Measurements from ENCODE around the gene TMEM164. TPM values are rescaled to one million over a fixed set of nuclear protein-coding genes. Genes with fewer than 3 reads are reported as not detected.

The TMEM164 gene
- polyA plus RNA-seq, 1 donor: 44.6 TPM

DNA sequence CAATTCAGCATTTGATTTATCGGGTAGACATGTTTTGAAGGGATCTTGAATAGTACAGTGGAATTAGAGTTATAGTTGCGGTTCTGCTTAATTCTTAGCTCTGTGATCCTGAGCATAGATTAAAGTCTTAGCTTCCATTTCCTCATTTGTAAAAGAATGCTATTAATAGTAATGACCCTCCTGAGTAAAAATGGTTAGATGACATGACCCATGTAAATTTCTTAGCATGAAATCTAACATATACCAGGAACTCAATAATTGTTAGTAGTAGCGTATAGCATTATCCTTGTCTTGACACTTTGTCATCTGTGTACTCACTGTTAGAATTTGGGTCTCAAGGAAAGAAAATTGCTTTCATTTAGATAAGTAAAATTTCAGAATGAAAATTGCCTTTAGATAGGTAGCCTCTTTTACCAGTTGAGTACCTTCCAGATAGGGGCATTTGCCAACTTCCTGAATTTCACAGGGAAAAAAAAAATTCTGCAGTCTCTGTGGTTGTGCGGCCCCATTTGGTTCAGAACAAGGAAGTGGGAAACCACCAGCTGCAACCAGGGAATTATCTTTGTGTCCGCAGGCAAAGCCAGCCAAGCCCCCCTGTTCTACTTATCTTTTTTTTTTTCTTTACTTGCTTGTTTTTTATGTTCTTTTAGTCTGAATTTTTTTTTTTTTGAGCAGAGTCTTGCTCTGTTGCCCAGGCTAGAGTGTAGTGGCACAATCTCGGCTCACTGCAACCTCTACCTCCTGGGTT, 86.9 kb downstream of the TMEM164 start:
- no peaks in the 10 kb centered on the region for H3K9me3 ChIP-seq (ENCODE audit: control insufficient read depth, low read depth, low read length)
- no peak overlapping the region for H3K4me3 ChIP-seq (ENCODE audit: low read length)
- H3K27ac ChIP-seq (ENCODE audit: low read length): no peak overlapping the region
- no peaks in the 10 kb centered on the region for H3K36me3 ChIP-seq (ENCODE audit: control insufficient read depth, insufficient read depth, low read length)
- H3K4me1 ChIP-seq (ENCODE audit: control insufficient read depth, insufficient read depth, low read length): peaks cover 8% of the 10 kb centered on the region
- H3K27me3 ChIP-seq (ENCODE audit: control insufficient read depth, insufficient read depth, low read length): no peaks in the 10 kb centered on the region
- 88% methylated on average over 1 of the region's 6 CpGs for WGBS (ENCODE audit: insufficient coverage, low lambda C conversion rate)
- no peak for DNase-seq

GRCh38 chrX:110097920-110098319, 95.0 kb downstream of the TMEM164 start:
- Histone ChIP-seq H3K27ac (ENCODE audit: low read length) (no peak overlapping the region), H3K27me3 (ENCODE audit: control insufficient read depth, insufficient read depth, low read length) (no peaks in the 10 kb centered on the region), H3K4me1 (ENCODE audit: control insufficient read depth, insufficient read depth, low read length) (no peaks in the 10 kb centered on the region), H3K9me3 (ENCODE audit: control insufficient read depth, low read depth, low read length) (no peaks in the 10 kb centered on the region), H3K4me3 (ENCODE audit: low read length) (no peak overlapping the region), H3K36me3 (ENCODE audit: control insufficient read depth, insufficient read depth, low read length) (no peaks in the 10 kb centered on the region)
- no peak for DNase-seq

DNA sequence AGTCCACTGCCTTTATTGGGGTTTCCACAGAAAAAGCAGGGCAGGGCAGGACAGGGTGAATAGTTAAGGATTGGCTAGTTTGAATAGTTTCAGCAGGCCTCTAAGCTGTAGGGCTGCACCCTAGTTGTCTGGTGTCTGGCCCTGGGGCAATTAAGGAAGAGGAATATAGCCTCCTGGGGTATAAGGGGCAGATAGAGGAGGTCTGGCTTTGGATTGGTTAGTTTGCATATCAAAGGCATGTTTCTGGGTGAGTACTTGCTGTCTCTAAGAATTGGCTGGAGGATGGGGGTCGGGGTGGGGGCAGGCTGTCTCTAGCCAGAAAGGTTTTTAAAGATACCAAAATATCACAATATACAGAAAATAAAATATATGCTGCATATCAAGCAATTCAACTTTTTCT, 100.4 kb downstream of the TMEM164 start:
- no peaks in the 10 kb centered on the region for H3K9me3 ChIP-seq (ENCODE audit: control insufficient read depth, low read depth, low read length)
- WGBS (ENCODE audit: insufficient coverage, low lambda C conversion rate): no CpG with 5 or more reads among the region's 1 CpG
- no peaks in the 10 kb centered on the region for H3K27me3 ChIP-seq (ENCODE audit: control insufficient read depth, insufficient read depth, low read length)
- no peak overlapping the region for H3K27ac ChIP-seq (ENCODE audit: low read length)
- no peaks in the 10 kb centered on the region for H3K4me1 ChIP-seq (ENCODE audit: control insufficient read depth, insufficient read depth, low read length)
- no peaks in the 10 kb centered on the region for H3K36me3 ChIP-seq (ENCODE audit: control insufficient read depth, insufficient read depth, low read length)
- H3K4me3 ChIP-seq (ENCODE audit: low read length): no peak overlapping the region
- DNase-seq: no peak

GRCh38 chrX:110104078-110104477, 101.2 kb downstream of the TMEM164 start:
- Histone ChIP-seq H3K36me3 (ENCODE audit: control insufficient read depth, insufficient read depth, low read length) (peaks cover 3% of the 10 kb centered on the region), H3K4me1 (ENCODE audit: control insufficient read depth, insufficient read depth, low read length) (no peaks in the 10 kb centered on the region), H3K27me3 (ENCODE audit: control insufficient read depth, insufficient read depth, low read length) (no peaks in the 10 kb centered on the region), H3K27ac (ENCODE audit: low read length) (no peak overlapping the region), H3K9me3 (ENCODE audit: control insufficient read depth, low read depth, low read length) (no peaks in the 10 kb centered on the region), H3K4me3 (ENCODE audit: low read length) (no peak overlapping the region)
- no CpG with 5 or more reads among the region's 3 CpGs for WGBS (ENCODE audit: insufficient coverage, low lambda C conversion rate)
- DNase-seq: no peak

DNA sequence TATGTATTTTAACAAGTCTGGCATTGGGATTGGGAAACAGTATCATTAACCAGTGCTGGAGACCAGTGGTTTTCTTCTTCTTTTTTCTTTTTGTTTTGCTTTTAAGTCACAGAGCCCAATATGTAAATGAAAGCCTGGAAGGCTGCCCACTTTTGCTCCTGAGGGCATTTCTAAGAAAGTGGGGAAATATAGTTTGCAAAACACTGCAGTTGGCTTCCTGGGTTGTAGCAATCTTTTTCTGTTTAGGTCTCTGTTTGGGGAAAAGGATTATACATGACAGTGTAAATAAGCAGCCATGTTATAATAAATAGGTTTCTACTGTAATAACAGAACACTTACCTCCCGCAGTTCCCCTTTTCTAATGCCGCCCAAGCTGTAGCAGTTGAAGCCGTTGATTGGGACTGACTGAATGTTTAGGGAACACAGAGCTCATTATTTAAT, 105.5 kb downstream of the TMEM164 start:
- DNase-seq: no peak
- H3K36me3 ChIP-seq (ENCODE audit: control insufficient read depth, insufficient read depth, low read length): peaks cover 22% of the 10 kb centered on the region
- H3K4me3 ChIP-seq (ENCODE audit: low read length): no peak overlapping the region
- H3K4me1 ChIP-seq (ENCODE audit: control insufficient read depth, insufficient read depth, low read length): no peaks in the 10 kb centered on the region
- no peaks in the 10 kb centered on the region for H3K27me3 ChIP-seq (ENCODE audit: control insufficient read depth, insufficient read depth, low read length)
- H3K9me3 ChIP-seq (ENCODE audit: control insufficient read depth, low read depth, low read length): no peaks in the 10 kb centered on the region
- no CpG with 5 or more reads among the region's 3 CpGs for WGBS (ENCODE audit: insufficient coverage, low lambda C conversion rate)
- no peak overlapping the region for H3K27ac ChIP-seq (ENCODE audit: low read length)

GRCh38 chrX:110114260-110114776, 111.4 kb downstream of the TMEM164 start:
- Histone ChIP-seq H3K4me1 (ENCODE audit: control insufficient read depth, insufficient read depth, low read length) (no peaks in the 10 kb centered on the region), H3K9me3 (ENCODE audit: control insufficient read depth, low read depth, low read length) (no peaks in the 10 kb centered on the region), H3K36me3 (ENCODE audit: control insufficient read depth, insufficient read depth, low read length) (peaks cover 21% of the 10 kb centered on the region), H3K27ac (ENCODE audit: low read length) (no peak overlapping the region), H3K27me3 (ENCODE audit: control insufficient read depth, insufficient read depth, low read length) (no peaks in the 10 kb centered on the region), H3K4me3 (ENCODE audit: low read length) (no peak overlapping the region)
- WGBS (ENCODE audit: insufficient coverage, low lambda C conversion rate): no CpG with 5 or more reads among the region's 4 CpGs
- DNase-seq: no peak

- no peaks in the 10 kb centered on the region for H3K27me3 ChIP-seq (ENCODE audit: control insufficient read depth, insufficient read depth, low read length)
- no peaks in the 10 kb centered on the region for H3K9me3 ChIP-seq (ENCODE audit: control insufficient read depth, low read depth, low read length)
- peaks cover 8% of the 10 kb centered on the region for H3K36me3 ChIP-seq (ENCODE audit: control insufficient read depth, insufficient read depth, low read length)
- H3K4me3 ChIP-seq (ENCODE audit: low read length): no peak overlapping the region
- WGBS (ENCODE audit: insufficient coverage, low lambda C conversion rate): no CpG with 5 or more reads among the region's 4 CpGs
- H3K27ac ChIP-seq (ENCODE audit: low read length): peak overlapping the region; percentile 59
- peak; percentile 33 to 72 for DNase-seq
- peaks cover 4% of the 10 kb centered on the region for H3K4me1 ChIP-seq (ENCODE audit: control insufficient read depth, insufficient read depth, low read length)
Observed at GRCh38 chrX:110116066-110116980, 113.4 kb downstream of the TMEM164 start.

- Histone ChIP-seq H3K4me3 (ENCODE audit: low read length) (no peak overlapping the region), H3K27ac (ENCODE audit: low read length) (no peak overlapping the region)
- 83% methylated on average over 1 of the region's 4 CpGs for WGBS (ENCODE audit: insufficient coverage, low lambda C conversion rate)
Observed at GRCh38 chrX:110118530-110118929, 115.6 kb downstream of the TMEM164 start.

DNA sequence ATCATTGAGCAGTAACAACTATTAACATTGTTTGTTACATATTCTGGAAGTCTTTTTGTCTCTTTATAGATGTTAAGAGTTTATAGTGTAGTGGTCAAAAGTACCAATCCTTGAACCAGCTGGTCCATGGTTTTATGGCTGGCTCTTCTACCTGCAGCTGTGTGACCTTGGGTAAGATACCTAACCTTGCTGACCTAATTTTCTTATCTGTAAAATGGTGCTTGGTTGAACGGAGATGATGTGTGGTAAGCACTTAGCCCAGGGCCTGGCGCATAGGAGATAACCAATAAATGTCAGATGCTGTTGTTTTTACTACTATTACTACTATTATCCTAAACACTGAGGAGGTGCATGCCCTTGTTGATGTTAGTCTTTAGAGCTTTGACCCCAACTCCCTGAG, 116.6 kb downstream of the TMEM164 start:
- Histone ChIP-seq H3K9me3 (ENCODE audit: control insufficient read depth, low read depth, low read length) (no peaks in the 10 kb centered on the region), H3K4me1 (ENCODE audit: control insufficient read depth, insufficient read depth, low read length) (peaks cover 4% of the 10 kb centered on the region), H3K4me3 (ENCODE audit: low read length) (no peak overlapping the region), H3K27me3 (ENCODE audit: control insufficient read depth, insufficient read depth, low read length) (no peaks in the 10 kb centered on the region), H3K27ac (ENCODE audit: low read length) (peak overlapping the region; percentile 48), H3K36me3 (ENCODE audit: control insufficient read depth, insufficient read depth, low read length) (no peaks in the 10 kb centered on the region)
- DNase-seq: no peak
- WGBS (ENCODE audit: insufficient coverage, low lambda C conversion rate): no CpG with 5 or more reads among the region's 2 CpGs

More at GRCh38 chrX:110118530-110118929, 115.6 kb downstream of the TMEM164 start:
- no peaks in the 10 kb centered on the region for H3K27me3 ChIP-seq (ENCODE audit: control insufficient read depth, insufficient read depth, low read length)
- no peaks in the 10 kb centered on the region for H3K9me3 ChIP-seq (ENCODE audit: control insufficient read depth, low read depth, low read length)
- DNase-seq: peak in 1 of 2 donors; percentile 58
- peaks cover 2% of the 10 kb centered on the region for H3K36me3 ChIP-seq (ENCODE audit: control insufficient read depth, insufficient read depth, low read length)
- peaks cover 4% of the 10 kb centered on the region for H3K4me1 ChIP-seq (ENCODE audit: control insufficient read depth, insufficient read depth, low read length)

- no CpG with 5 or more reads among the region's 2 CpGs for WGBS (ENCODE audit: insufficient coverage, low lambda C conversion rate)
- no peak overlapping the region for H3K4me3 ChIP-seq (ENCODE audit: low read length)
- H3K27ac ChIP-seq (ENCODE audit: low read length): peak overlapping the region; percentile 48
- H3K36me3 ChIP-seq (ENCODE audit: control insufficient read depth, insufficient read depth, low read length): no peaks in the 10 kb centered on the region
- peak in 1 of 2 donors; percentile 11 for DNase-seq
- H3K27me3 ChIP-seq (ENCODE audit: control insufficient read depth, insufficient read depth, low read length): no peaks in the 10 kb centered on the region
- H3K9me3 ChIP-seq (ENCODE audit: control insufficient read depth, low read depth, low read length): no peaks in the 10 kb centered on the region
- peaks cover 4% of the 10 kb centered on the region for H3K4me1 ChIP-seq (ENCODE audit: control insufficient read depth, insufficient read depth, low read length)
Observed at GRCh38 chrX:110120025-110120424, 117.1 kb downstream of the TMEM164 start.
